ENCODE data around the gene DRICH1. TPM values are rescaled to one million over a fixed set of nuclear protein-coding genes. Genes with fewer than 3 reads are reported as not detected.

DRICH1 gene
- total RNA-seq, 1 experiment from 2014 or later: 0.15 TPM

DNA sequence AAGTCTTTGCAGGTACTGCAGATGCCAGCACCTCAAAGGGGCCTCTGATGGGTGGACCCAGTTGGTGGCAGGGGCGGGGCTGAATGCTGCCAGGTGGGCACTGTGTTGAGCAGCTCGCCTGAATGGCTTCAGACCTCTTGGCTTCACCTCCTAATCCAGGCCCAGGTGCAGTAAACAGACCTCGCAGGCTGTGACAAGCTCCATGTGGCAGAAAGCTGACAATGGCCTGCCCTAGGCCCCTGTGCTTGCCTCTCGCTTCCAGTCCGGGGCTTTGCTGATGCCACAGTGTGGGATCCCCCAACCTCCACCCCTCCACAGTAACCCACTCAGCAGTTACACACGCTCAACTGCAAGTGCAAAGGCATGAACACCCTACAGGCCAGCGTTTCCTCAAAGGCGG, 61.4 kb downstream of the DRICH1 start:
- H3K9me3 ChIP-seq (ENCODE audit: low read length): no peaks in the 10 kb centered on the region
- H3K4me2 ChIP-seq (ENCODE audit: low read length): no peak overlapping the region
- no peak overlapping the region for H3K4me3 ChIP-seq (ENCODE audit: low read length)
- H3K27me3 ChIP-seq (ENCODE audit: low read length): no peaks in the 10 kb centered on the region
- DNase-seq (no peak), ATAC-seq (no peak)
- no peak overlapping the region for H2AFZ ChIP-seq (ENCODE audit: low read length)
- no peaks in the 10 kb centered on the region for H3K79me2 ChIP-seq (ENCODE audit: low read length)
- ChIA-PET CTCF (no interaction called here), POLR2A (ENCODE audit: unreplicated experiment) (no interaction called here)
- no peaks in the 10 kb centered on the region for H3F3A ChIP-seq (ENCODE audit: low read length, unreplicated experiment)
- no peak overlapping the region for H3K9ac ChIP-seq (ENCODE audit: low read length)
- H3K9me2 ChIP-seq (replicated peaks; ENCODE audit: low read length): no peaks in the 10 kb centered on the region
- H3K36me3 ChIP-seq (ENCODE audit: low read depth, low read length): no peaks in the 10 kb centered on the region
- BruUV-seq (replicated peaks): no TSS peak
- H3K4me1 ChIP-seq (ENCODE audit: insufficient read depth, low read length): no peaks in the 10 kb centered on the region
- no peaks in the 10 kb centered on the region for H4K20me1 ChIP-seq (ENCODE audit: low read length)
- intact Hi-C loops (cut with micrococcal nuclease): no loop called here
- TF ChIP-seq EZH2phosphoT487 (IDR thresholded peaks at IDR 0.05; ENCODE audit: borderline replicate concordance, low read length) (no peak), EZH2 (IDR thresholded peaks at IDR 0.05; ENCODE audit: low read length, unreplicated experiment) (no peak)
- TF ChIP-seq, protein P1, sequence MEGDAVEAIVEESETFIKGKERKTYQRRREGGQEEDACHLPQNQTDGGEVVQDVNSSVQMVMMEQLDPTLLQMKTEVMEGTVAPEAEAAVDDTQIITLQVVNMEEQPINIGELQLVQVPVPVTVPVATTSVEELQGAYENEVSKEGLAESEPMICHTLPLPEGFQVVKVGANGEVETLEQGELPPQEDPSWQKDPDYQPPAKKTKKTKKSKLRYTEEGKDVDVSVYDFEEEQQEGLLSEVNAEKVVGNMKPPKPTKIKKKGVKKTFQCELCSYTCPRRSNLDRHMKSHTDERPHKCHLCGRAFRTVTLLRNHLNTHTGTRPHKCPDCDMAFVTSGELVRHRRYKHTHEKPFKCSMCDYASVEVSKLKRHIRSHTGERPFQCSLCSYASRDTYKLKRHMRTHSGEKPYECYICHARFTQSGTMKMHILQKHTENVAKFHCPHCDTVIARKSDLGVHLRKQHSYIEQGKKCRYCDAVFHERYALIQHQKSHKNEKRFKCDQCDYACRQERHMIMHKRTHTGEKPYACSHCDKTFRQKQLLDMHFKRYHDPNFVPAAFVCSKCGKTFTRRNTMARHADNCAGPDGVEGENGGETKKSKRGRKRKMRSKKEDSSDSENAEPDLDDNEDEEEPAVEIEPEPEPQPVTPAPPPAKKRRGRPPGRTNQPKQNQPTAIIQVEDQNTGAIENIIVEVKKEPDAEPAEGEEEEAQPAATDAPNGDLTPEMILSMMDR (conservative IDR thresholded peaks at IDR 0.05; ENCODE audit: low read depth, low read length): no peak
- H3K27ac ChIP-seq (ENCODE audit: low read length): no peak overlapping the region

DNA sequence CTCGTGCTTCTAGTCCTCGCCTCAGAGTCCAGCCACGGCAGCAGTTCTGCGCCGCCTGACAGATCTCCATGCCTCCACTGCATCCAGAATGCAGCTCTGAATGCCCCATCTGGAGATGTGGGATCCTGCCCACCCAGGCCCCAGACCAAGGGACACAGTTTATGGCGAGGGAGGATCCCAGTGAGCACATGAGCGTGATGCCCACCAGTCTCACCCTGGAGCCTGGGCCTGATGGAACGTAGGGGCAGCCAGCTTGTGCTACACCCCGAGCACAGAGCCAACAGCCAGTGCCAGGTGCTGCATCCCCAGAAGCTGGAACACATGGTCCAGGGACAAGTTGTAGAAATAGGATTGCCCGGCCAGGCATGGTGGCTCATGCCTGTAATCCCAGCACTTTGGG, 62.4 kb downstream of the DRICH1 start:
- Histone ChIP-seq H3K4me1 (ENCODE audit: insufficient read depth, low read length) (no peaks in the 10 kb centered on the region), H3K9ac (ENCODE audit: low read length) (no peak overlapping the region), H3K4me3 (ENCODE audit: low read length) (no peak overlapping the region), H3K9me3 (ENCODE audit: low read length) (no peaks in the 10 kb centered on the region), H3F3A (ENCODE audit: low read length, unreplicated experiment) (no peaks in the 10 kb centered on the region), H3K27ac (ENCODE audit: low read length) (no peak overlapping the region), H2AFZ (ENCODE audit: low read length) (no peak overlapping the region), H4K20me1 (ENCODE audit: low read length) (no peaks in the 10 kb centered on the region), H3K36me3 (ENCODE audit: low read depth, low read length) (no peaks in the 10 kb centered on the region), H3K79me2 (ENCODE audit: low read length) (no peaks in the 10 kb centered on the region), H3K27me3 (ENCODE audit: low read length) (no peaks in the 10 kb centered on the region), H3K9me2 (replicated peaks; ENCODE audit: low read length) (no peaks in the 10 kb centered on the region), H3K4me2 (ENCODE audit: low read length) (no peak overlapping the region)
- intact Hi-C loops (cut with micrococcal nuclease): no loop called here
- POLR2A ChIA-PET (ENCODE audit: unreplicated experiment): no interaction called here
- TF ChIP-seq, protein P1 (conservative IDR thresholded peaks at IDR 0.05; ENCODE audit: low read depth, low read length): no peak
- no peak for TF ChIP-seq EZH2phosphoT487 (IDR thresholded peaks at IDR 0.05; ENCODE audit: borderline replicate concordance, low read length)
- no peak for TF ChIP-seq EZH2 (IDR thresholded peaks at IDR 0.05; ENCODE audit: low read length, unreplicated experiment)
- no peak for ATAC-seq
- BruUV-seq (replicated peaks): no TSS peak
- no peak for DNase-seq
- CTCF ChIA-PET: no interaction called here

DNA sequence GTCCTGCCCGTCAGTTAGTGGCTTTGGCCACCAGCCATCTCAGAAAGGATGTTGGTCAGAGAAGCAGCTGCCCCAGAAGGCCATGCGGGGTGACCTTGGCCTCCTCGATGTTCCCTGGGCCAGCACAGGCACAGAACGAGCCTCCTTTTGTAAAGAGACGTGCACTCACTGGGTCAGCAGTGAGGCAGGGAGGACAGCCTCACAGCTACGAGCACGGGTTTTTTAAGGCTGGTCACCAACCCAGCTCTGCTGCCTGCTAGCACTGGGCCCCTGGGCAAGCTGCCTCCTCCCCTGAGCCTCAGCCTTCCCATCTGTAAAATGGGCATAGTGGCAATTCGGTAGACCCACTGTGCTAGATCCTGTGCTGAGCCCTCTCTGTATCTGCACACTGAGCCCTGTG, 62.8 kb downstream of the DRICH1 start:
- Histone ChIP-seq H3K27ac (ENCODE audit: low read length) (no peak overlapping the region), H3K36me3 (ENCODE audit: low read depth, low read length) (no peaks in the 10 kb centered on the region), H3K4me1 (ENCODE audit: insufficient read depth, low read length) (no peaks in the 10 kb centered on the region), H3K9me3 (ENCODE audit: low read length) (no peaks in the 10 kb centered on the region), H4K20me1 (ENCODE audit: low read length) (no peaks in the 10 kb centered on the region), H3K79me2 (ENCODE audit: low read length) (no peaks in the 10 kb centered on the region), H3K9ac (ENCODE audit: low read length) (no peak overlapping the region), H2AFZ (ENCODE audit: low read length) (no peak overlapping the region), H3K27me3 (ENCODE audit: low read length) (no peaks in the 10 kb centered on the region), H3F3A (ENCODE audit: low read length, unreplicated experiment) (no peaks in the 10 kb centered on the region), H3K4me2 (ENCODE audit: low read length) (no peak overlapping the region), H3K4me3 (ENCODE audit: low read length) (no peak overlapping the region), H3K9me2 (replicated peaks; ENCODE audit: low read length) (no peaks in the 10 kb centered on the region)
- CTCF ChIA-PET: no interaction called here
- no peak for DNase-seq
- intact Hi-C loops (cut with micrococcal nuclease): no loop called here
- ATAC-seq: no peak
- no TSS peak for BruUV-seq (replicated peaks)
- no peak for TF ChIP-seq EZH2phosphoT487 (IDR thresholded peaks at IDR 0.05; ENCODE audit: borderline replicate concordance, low read length)
- TF ChIP-seq, protein P1 (conservative IDR thresholded peaks at IDR 0.05; ENCODE audit: low read depth, low read length): no peak
- no peak for TF ChIP-seq EZH2 (IDR thresholded peaks at IDR 0.05; ENCODE audit: low read length, unreplicated experiment)
- POLR2A ChIA-PET (ENCODE audit: unreplicated experiment): no interaction called here

Data from PC-3 (cell line).